SJCRH30 (cell line): ENCODE results near the gene GALNT17. TPM values are rescaled to one million over a fixed set of nuclear protein-coding genes. Genes with fewer than 3 reads are reported as not detected.

Experiments used
- DNase-seq, 2 experiments: peaks; one replicate each; pipeline ENCODE4 v3.0.0-alpha.2; 2015 to 2020
- H3K27ac ChIP-seq: fragments of 250-450 bp; sonication (Bioruptor Pico); 2 replicates; pipeline ENCODE4 v1.5.1; 2020; ENCODE audit warnings: mild to moderate bottlenecking, moderate library complexity
- H3K27me3 ChIP-seq: fragments of 250-450 bp; sonication (Bioruptor Pico); 2 replicates; pipeline ENCODE4 v1.5.1; 2020; ENCODE audit warnings: mild to moderate bottlenecking, moderate library complexity
- H3K36me3 ChIP-seq: fragments of 250-450 bp; sonication (Bioruptor Pico); 2 replicates; pipeline ENCODE4 v1.5.1; 2020; ENCODE audit warnings: mild to moderate bottlenecking, moderate library complexity
- H3K4me1 ChIP-seq: fragments of 250-450 bp; sonication (Bioruptor Pico); 2 replicates; pipeline ENCODE4 v1.5.1; 2020; ENCODE audit warnings: mild to moderate bottlenecking, moderate library complexity
- H3K4me3 ChIP-seq: fragments of 250-450 bp; sonication (Bioruptor Pico); 2 replicates; pipeline ENCODE4 v1.5.1; 2020; ENCODE audit warnings: mild to moderate bottlenecking, moderate library complexity
- H3K9me3 ChIP-seq: fragments of 250-450 bp; sonication (Bioruptor Pico); replicated peaks from 2 replicates; pipeline ENCODE4 v1.5.1; 2020; ENCODE audit warnings: mild to moderate bottlenecking, moderate library complexity
- total RNA-seq: library from RNA; depleted of rRNA; stranded (reverse); fragments of >200 nt; shearing (Covaris generic); gene quantifications from 2 replicates; pipeline ENCODE4 v1.2.3, GENCODE V29; 2014

Gene GALNT17
- total RNA-seq, 1 experiment from 2014 or later = not detected

DNA sequence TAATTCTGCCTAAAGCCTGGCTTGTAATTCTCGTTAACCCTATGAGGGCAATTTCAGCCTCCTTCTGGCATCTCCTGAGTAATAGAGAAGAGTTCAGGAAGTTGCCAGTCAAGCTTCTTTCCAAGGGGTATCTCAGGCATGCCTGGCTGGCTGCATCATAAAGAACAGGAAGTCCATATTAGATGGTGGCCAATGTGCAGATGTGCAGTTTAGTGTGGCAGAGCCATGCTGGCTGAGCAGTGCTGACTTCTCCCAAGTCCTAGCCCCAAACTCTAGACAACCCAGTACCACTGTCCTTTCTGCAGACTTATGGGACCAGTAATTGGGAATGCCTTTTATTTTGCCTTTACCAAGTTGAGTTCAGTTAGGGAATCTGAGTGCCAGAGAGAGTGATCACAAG, 517.9 kb downstream of the GALNT17 start:
- Histone ChIP-seq H3K36me3 (no peaks in the 10 kb centered on the region), H3K9me3 (peaks cover 6% of the 10 kb centered on the region; the same call in 1 of the 2 replicates), H3K27ac (no peak overlapping the region), H3K4me3 (no peak overlapping the region), H3K27me3 (no peaks in the 10 kb centered on the region), H3K4me1 (no peaks in the 10 kb centered on the region)
- DNase-seq = no peak

DNA sequence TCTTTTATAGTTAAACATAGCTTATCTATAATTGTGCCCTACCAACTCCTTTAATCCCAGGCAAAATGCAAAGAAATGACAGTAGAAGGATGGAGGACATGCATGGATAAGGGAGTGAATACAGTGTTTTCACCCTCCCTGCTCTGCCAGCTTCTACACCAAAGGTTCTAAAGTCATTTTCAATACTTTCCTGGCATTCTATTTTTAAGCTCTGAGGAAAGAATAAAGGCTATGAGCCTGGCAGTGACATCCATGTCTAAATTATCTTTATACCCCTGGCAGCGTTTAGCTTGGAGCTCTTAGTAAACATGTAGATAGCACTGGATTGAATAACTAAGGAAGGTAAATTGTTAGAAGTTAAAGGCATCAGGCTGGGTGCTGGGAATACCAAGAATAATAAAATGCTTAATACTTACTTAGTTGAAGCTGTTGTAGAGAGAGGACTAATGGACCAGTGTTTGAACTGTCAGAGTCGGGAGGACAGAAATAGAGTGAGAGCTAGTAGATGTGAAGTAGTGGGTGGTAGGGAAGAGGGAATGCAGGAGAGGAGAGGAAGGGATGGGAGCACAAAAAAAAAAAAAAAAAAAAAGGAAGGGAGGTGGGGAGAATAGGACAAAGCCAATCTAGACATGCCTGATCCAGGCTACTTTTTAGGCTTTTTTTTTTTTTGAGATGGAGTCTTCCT, 518.9 kb downstream of the GALNT17 start:
- no peak for DNase-seq
- Histone ChIP-seq H3K4me1 (no peaks in the 10 kb centered on the region), H3K9me3 (peaks cover 6% of the 10 kb centered on the region; the same call in 1 of the 2 replicates), H3K36me3 (no peaks in the 10 kb centered on the region), H3K27me3 (no peaks in the 10 kb centered on the region), H3K27ac (no peak overlapping the region), H3K4me3 (no peak overlapping the region)

DNA sequence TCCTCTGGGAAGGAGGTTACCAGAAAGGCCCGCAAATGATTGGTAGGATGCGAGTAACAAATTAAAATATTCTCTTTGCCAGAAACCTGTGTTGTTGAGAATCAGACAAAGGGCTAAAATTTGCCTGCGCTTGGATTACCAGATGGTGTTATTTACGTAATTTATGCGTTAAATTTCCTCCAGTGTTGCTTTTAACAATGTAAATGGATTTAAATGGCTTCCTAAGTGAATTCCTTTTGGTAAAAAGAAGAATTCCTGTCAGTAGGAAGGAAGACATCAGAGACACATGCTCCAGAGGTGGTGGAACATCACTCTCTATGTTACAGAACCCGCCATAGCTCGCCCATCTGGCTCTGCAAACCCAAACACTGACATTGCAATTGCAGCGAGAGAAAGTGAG, 520.6 kb downstream of the GALNT17 start:
- Histone ChIP-seq H3K4me1 (no peaks in the 10 kb centered on the region), H3K27me3 (no peaks in the 10 kb centered on the region), H3K9me3 (peaks cover 6% of the 10 kb centered on the region; the same call in 1 of the 2 replicates), H3K4me3 (no peak overlapping the region), H3K36me3 (no peaks in the 10 kb centered on the region), H3K27ac (no peak overlapping the region)
- no peak for DNase-seq

DNA sequence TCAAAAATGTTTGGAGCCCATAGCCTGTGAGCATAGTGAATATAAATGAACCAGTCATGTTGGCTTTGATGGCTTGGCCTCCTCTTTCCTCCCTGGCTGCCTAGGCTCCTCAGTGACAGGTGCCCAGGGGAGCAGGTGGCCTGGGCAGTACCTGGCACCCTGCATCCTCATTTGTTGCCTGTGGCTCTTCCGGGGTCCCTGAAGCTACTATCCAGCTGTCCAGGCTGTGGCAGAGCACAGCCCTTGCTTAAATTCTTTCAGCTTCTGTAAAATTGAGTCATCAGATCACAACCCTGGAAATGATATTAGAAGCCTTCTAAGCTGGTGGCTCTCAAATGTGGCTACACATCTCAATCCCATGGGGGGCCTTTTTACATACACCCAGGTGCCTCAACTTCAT, 525.4 kb downstream of the GALNT17 start:
- H3K4me1 ChIP-seq = no peaks in the 10 kb centered on the region
- no peak for DNase-seq
- no peak overlapping the region for H3K27ac ChIP-seq
- H3K36me3 ChIP-seq = no peaks in the 10 kb centered on the region
- no peaks in the 10 kb centered on the region for H3K27me3 ChIP-seq
- H3K4me3 ChIP-seq = no peak overlapping the region
- H3K9me3 ChIP-seq = no peaks in the 10 kb centered on the region

DNA sequence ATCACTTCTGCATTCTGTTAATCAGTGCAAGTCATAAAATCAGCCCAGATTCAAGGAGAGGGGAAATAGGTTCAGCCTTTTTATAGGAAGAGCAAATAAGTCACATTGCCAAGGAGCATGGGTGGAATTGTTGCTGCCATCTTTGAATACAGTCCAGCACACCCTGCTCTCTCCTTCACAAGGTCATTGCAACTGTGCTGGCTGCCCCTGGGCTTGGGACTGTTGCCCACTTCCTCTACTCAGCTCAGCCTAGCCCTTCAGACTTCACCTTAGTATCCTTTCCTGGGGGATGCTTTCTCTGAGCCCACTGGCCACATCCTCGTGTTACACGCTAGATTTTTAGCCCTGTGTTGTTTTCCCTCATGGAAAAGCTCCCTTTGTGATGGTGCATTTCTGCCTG, 527.7 kb downstream of the GALNT17 start:
- Histone ChIP-seq H3K4me3 (no peak overlapping the region), H3K9me3 (no peaks in the 10 kb centered on the region), H3K27ac (no peak overlapping the region), H3K4me1 (no peaks in the 10 kb centered on the region), H3K36me3 (no peaks in the 10 kb centered on the region), H3K27me3 (no peaks in the 10 kb centered on the region)
- no peak for DNase-seq

DNA sequence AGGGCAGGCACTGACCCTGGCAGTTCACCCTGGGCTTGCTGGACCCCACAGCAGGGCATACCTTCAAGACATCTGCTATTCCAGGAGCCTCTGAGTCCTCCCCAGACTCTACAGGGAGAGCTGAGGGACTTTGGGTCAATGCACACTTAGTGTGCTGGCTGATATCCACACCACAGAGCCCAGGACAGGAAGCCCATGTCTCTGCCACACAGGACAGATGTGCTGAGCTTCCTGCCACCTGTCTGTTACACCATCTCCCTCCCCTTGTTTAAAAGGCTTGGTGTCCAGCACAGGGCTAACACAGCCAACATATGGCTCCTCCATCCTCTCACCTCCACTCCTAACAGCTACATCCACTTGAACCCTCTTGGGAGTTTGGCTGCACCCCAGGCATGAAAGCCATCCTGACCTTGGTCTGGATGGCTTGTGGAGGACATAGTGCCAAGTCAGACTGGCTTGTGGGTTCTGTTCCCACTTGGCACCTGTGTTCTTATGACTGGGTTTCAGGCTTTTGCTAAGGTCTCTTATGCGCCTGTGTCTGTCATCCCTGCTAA, 529.8 kb downstream of the GALNT17 start:
- peak in 1 of 2 experiments; percentile 37 for DNase-seq
- no peak overlapping the region for H3K4me3 ChIP-seq
- H3K4me1 ChIP-seq = no peaks in the 10 kb centered on the region
- no peaks in the 10 kb centered on the region for H3K9me3 ChIP-seq
- H3K36me3 ChIP-seq = no peaks in the 10 kb centered on the region
- no peaks in the 10 kb centered on the region for H3K27me3 ChIP-seq
- no peak overlapping the region for H3K27ac ChIP-seq

DNA sequence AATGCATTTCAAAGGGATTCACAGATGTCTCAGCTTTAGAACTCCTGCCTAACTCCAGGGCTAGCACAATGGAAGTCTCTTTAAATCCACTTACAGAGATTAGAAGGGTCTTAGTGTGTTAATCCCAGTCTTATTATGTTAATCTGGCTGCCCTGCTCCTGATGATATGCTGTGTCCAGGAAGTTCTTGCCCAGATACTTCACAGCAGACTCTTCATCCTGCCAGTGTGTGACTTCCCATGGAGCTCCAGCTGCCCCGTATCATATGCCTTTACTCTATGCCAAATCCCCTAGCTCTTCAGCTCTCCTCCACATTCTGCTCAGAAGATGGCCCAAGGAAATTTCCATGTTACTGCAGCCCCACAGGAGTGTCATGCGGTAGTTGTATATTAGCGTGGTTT, 533.8 kb downstream of the GALNT17 start:
- Histone ChIP-seq H3K27me3 (no peaks in the 10 kb centered on the region), H3K9me3 (no peaks in the 10 kb centered on the region), H3K27ac (no peak overlapping the region), H3K36me3 (no peaks in the 10 kb centered on the region), H3K4me1 (no peaks in the 10 kb centered on the region), H3K4me3 (no peak overlapping the region)
- no peak for DNase-seq

DNA sequence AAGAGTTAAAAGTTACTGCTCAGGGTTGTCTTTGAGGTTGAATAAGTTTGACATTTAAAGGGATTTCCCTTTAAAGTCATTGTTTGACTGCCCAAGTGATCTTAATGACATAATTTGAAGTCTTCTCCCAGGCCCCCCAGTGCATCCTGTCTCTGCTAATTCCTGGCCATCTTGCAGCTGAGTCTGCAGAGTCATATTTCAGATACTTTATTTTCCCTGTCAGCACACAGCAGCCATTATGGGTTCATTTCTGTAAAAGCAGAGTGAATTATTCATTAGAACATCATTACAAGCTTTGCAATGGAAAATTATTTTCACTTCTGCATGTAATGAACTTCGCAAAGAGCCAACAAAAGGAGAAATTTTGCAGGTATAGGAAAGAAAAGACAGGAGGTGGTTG, 536.6 kb downstream of the GALNT17 start:
- DNase-seq = no peak
- Histone ChIP-seq H3K36me3 (no peaks in the 10 kb centered on the region), H3K4me1 (no peaks in the 10 kb centered on the region), H3K4me3 (no peak overlapping the region), H3K27ac (no peak overlapping the region), H3K9me3 (no peaks in the 10 kb centered on the region), H3K27me3 (no peaks in the 10 kb centered on the region)

DNA sequence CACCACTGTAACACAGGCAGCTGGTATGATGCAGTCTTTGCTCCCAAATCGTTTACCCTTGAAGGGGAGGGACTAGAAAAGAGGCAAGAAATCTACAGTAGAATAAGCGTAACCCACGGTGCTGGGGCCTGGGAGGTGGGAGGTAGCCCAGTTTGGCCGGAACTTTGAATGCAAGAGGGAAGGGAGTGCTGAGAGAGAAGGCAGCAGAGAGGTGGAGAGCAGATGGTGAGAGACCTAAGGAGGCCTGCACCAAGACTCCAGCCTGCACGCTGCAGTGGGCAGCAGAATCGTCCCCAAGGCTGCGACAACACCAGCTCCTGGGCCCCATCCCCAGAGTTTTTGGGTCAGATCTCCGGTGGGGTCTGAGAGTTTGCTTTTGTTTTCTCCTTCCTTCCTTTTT, 547.5 kb downstream of the GALNT17 start:
- Histone ChIP-seq H3K27ac (no peak overlapping the region), H3K27me3 (no peaks in the 10 kb centered on the region), H3K36me3 (no peaks in the 10 kb centered on the region), H3K9me3 (no peaks in the 10 kb centered on the region), H3K4me1 (no peaks in the 10 kb centered on the region), H3K4me3 (no peak overlapping the region)
- DNase-seq = no peak

DNA sequence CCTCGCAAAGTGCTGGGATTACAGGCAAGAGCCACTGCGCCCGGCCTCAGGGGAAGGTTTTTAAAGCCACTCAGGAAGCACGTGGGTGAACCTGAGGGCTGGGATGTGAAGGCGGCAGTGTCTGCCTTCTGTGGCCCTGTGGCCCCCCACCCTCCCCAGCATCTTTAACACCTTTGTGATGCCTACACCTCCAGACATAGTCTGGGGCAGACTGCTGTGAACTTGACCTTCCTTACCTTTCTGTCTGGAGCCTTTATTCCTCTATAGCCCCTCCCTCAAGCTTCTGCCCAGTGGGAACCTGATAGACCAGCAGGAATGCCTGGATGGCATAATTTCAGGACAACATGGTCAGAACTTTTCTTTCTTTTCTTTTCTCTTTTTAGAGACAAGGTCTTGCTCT, 550.2 kb downstream of the GALNT17 start:
- no peaks in the 10 kb centered on the region for H3K9me3 ChIP-seq
- no peaks in the 10 kb centered on the region for H3K36me3 ChIP-seq

DNA sequence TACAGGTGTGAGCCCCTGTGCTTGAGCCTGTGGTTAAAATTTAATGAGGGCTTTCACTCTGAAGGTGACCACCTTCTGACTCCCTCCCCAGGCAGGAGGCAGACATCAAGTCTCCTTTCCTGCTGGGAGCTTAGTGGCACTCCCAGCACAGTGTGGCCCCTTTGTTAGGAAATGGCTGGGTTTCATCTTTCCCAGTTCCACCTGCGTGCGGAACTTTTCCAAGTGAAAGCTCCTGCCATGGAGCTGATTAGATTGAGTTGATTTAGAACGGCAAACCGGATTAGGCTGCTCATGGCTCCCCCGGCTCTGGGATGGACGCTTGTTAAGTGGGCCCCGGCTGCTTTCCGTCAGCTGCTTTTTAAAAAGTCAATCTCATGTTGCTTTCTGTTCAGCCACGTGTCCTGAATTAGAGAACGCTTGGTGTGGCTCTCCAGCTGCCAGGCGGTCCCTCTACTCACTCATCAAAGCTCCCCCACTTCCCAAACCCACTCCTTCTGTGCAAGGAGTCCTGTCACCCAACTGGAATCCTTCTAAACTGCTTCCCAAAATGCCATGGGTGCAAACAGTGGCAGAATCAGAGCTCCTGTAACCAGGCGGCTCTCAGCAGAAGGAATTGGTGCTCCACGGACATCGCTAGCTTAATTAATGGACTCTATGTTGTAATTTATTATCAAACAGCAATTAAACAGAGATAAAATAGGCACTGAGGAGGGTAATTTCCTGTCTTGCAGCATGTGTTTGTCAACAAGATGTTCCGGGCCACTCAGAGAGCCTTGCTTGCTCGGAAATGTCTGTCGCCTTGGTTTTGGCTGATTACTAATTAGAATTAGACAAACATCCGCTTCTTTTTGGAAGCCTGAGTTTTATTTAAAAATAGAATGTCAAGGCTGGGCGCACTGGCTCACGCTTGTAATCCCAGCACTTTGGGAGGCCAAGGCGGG, 551.2 kb downstream of the GALNT17 start:
- Histone ChIP-seq H3K4me3 (no peak overlapping the region), H3K9me3 (no peaks in the 10 kb centered on the region), H3K27ac (no peak overlapping the region), H3K4me1 (no peaks in the 10 kb centered on the region), H3K36me3 (no peaks in the 10 kb centered on the region), H3K27me3 (no peaks in the 10 kb centered on the region)
- DNase-seq = no peak

More for the DNA sequence above, 550.2 kb downstream of the GALNT17 start:
- H3K4me1 ChIP-seq = no peaks in the 10 kb centered on the region
- no peak for DNase-seq
- H3K27me3 ChIP-seq = no peaks in the 10 kb centered on the region
- H3K27ac ChIP-seq = no peak overlapping the region
- no peak overlapping the region for H3K4me3 ChIP-seq

DNA sequence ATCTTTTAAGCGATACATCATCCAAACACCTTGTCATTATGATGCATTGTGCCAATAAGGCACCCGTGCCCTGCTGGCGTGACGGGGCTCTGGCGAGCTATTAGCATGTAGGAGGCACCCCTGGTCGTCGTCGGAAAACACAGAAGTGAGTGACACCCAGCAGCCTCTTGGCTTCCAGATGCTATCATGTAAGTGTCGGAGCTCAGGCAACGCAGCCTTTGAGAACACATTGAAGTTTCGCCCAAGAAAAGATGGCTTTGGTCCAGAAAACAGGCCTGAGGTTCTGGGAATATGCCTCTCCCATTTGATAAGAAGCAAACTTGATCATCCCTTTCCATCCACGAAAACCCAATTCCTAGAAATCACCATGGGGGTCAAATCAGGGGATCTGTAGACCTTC, 555.3 kb downstream of the GALNT17 start:
- no peaks in the 10 kb centered on the region for H3K9me3 ChIP-seq
- no peaks in the 10 kb centered on the region for H3K36me3 ChIP-seq
- no peak overlapping the region for H3K27ac ChIP-seq
- H3K4me1 ChIP-seq = no peaks in the 10 kb centered on the region
- H3K27me3 ChIP-seq = no peaks in the 10 kb centered on the region
- DNase-seq = no peak
- H3K4me3 ChIP-seq = no peak overlapping the region

DNA sequence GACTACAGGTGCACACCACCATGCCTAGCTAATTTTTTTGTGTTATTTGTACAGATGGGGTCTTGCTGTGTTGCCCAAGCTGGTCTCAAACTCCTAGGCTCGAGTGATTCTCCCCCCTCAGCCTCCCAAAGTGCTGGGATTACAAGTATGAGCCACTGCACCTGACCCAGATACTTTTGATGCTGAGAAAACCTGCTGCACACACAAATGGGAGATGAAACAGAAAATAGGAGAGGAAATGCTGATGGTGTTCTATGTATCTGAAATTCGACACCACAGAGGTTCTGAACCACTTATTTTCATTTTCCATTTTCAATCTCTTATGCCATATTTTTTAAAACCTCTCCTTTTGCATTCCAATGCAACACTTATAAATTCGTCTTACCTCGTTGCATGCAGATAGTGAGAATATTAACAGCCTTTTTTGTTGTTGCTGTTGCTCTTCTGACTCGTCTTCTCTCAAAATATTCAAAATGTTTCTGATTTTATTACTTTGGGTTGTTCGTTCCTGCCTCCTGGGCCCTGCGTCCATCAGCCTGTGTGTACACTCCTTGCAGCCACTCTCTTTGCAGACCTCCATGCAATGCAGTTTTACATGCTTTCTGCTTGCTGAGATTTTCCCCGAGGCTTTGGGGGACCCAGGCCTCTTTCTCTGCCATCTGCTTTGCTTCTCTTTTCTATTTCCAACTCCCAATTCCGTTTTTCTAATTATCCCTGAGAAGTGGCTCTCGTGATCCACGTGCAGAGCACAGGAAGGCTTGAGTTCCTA, 556.1 kb downstream of the GALNT17 start:
- H3K36me3 ChIP-seq = no peaks in the 10 kb centered on the region
- H3K27ac ChIP-seq = no peak overlapping the region
- H3K4me1 ChIP-seq = no peaks in the 10 kb centered on the region
- H3K27me3 ChIP-seq = no peaks in the 10 kb centered on the region
- no peaks in the 10 kb centered on the region for H3K9me3 ChIP-seq
- no peak for DNase-seq
- no peak overlapping the region for H3K4me3 ChIP-seq

DNA sequence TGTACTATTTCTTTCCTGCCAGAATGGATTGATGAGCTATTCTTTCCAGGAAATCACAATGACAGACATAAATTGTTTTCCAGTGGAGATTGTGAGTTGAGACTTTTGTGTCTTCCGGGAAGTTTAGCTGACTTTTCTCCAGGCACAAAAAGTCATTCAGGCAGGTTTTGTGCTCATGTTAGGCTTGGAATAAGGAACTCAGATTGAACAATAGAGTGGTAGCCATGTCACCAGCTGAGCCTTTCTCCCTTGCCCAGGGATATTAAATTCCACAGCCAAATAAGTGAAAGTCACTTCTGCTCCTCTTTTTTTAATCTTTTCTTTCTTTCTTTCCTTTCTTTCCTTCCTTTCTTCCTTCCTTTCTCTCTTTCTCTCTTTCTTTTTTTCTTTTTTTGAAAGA, 559.6 kb downstream of the GALNT17 start:
- Histone ChIP-seq H3K4me1 (no peaks in the 10 kb centered on the region), H3K27ac (no peak overlapping the region), H3K27me3 (no peaks in the 10 kb centered on the region), H3K9me3 (no peaks in the 10 kb centered on the region), H3K4me3 (no peak overlapping the region), H3K36me3 (no peaks in the 10 kb centered on the region)
- no peak for DNase-seq

DNA sequence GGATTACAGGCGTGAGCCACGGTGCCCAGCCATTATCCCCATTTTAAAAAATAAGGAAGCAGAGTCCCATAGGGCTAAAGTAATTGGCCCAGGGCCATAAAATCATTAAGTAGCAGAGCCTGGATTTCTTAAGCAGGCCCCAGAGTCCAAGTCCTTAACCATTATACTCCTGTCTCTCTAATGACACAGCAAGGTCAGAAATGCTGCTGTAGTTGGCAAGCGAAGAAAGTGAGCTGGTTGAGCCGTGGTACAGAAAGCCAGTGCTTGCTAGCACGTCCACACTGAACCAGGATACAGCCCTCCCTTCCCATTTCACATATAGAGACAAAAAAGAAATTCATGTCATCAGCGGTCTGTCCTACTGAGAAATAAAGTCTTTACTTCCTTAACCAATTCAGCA, 562.7 kb downstream of the GALNT17 start:
- DNase-seq = no peak
- Histone ChIP-seq H3K36me3 (no peaks in the 10 kb centered on the region), H3K27ac (no peak overlapping the region), H3K27me3 (no peaks in the 10 kb centered on the region), H3K9me3 (no peaks in the 10 kb centered on the region), H3K4me1 (no peaks in the 10 kb centered on the region), H3K4me3 (no peak overlapping the region)
